ENCODE data around the gene ART1.
A peak's percentile ranks its signal among the peaks of the same experiment; 100 is the strongest.
"Not testable (repeated sequence)": the region's sequence is repeated elsewhere in the genome, so short reads cannot be mapped to it uniquely, and the experiment has no call there.

ART1 gene

GRCh38 chr11:3644817-3645235 lies at the start of gene ART1:
TSS of gene ART1 (plus strand) at chr11:3645128. CDS start at chr11:3659214, 14,086 bp downstream.
- DNase-seq (ENCODE audit: low spot score) = no peak

GRCh38 chr11:3597743-3598142 lies 47.2 kb upstream of the ART1 start:
- DNase-seq (ENCODE audit: low spot score) = not testable (repeated sequence)

- DNase-seq (ENCODE audit: low spot score) = not testable (repeated sequence)
Observed at GRCh38 chr11:3600201-3600600, 44.7 kb upstream of the ART1 start.

- no peak for DNase-seq (ENCODE audit: low spot score)
Observed at GRCh38 chr11:3604167-3604566, 40.8 kb upstream of the ART1 start.

GRCh38 chr11:3605283-3605662 lies 39.7 kb upstream of the ART1 start:
- DNase-seq (ENCODE audit: low spot score) = no peak

- no peak for DNase-seq (ENCODE audit: low spot score)
Observed at GRCh38 chr11:3605771-3606203, 39.1 kb upstream of the ART1 start.

GRCh38 chr11:3609416-3610265 lies 35.3 kb upstream of the ART1 start:
- peak; percentile 22 for DNase-seq (ENCODE audit: low spot score)

- no peak for DNase-seq (ENCODE audit: low spot score)
Observed at GRCh38 chr11:3610846-3611245, 34.1 kb upstream of the ART1 start.

- no peak for DNase-seq (ENCODE audit: low spot score)
Observed at GRCh38 chr11:3611976-3612678, 32.8 kb upstream of the ART1 start.

- DNase-seq (ENCODE audit: low spot score) = no peak
Observed at GRCh38 chr11:3613998-3614741, 30.8 kb upstream of the ART1 start.

GRCh38 chr11:3614742-3615171 lies 30.2 kb upstream of the ART1 start:
- DNase-seq (ENCODE audit: low spot score) = no peak

- DNase-seq (ENCODE audit: low spot score) = no peak
Observed at GRCh38 chr11:3615998-3616397, 28.9 kb upstream of the ART1 start.

GRCh38 chr11:3616721-3617460 lies 28.0 kb upstream of the ART1 start:
- no peak for DNase-seq (ENCODE audit: low spot score)

- no peak for DNase-seq (ENCODE audit: low spot score)
Observed at GRCh38 chr11:3617990-3618389, 26.9 kb upstream of the ART1 start.

GRCh38 chr11:3622521-3622920 lies 22.4 kb upstream of the ART1 start:
- DNase-seq (ENCODE audit: low spot score) = no peak

GRCh38 chr11:3623121-3623520 lies 21.8 kb upstream of the ART1 start:
- DNase-seq (ENCODE audit: low spot score) = no peak

GRCh38 chr11:3623767-3624458 lies 21.0 kb upstream of the ART1 start:
- no peak for DNase-seq (ENCODE audit: low spot score)

- DNase-seq (ENCODE audit: low spot score) = no peak
Observed at GRCh38 chr11:3626250-3626960, 18.5 kb upstream of the ART1 start.

- DNase-seq (ENCODE audit: low spot score) = no peak
Observed at GRCh38 chr11:3627291-3627690, 17.6 kb upstream of the ART1 start.

GRCh38 chr11:3631331-3631730 lies 13.6 kb upstream of the ART1 start:
- no peak for DNase-seq (ENCODE audit: low spot score)
